ENCODE data around the gene ACVR2B.
A peak's percentile ranks its signal among the peaks of the same experiment; 100 is the strongest.
"Not testable (repeated sequence)": the region's sequence is repeated elsewhere in the genome, so short reads cannot be mapped to it uniquely, and the experiment has no call there.

ACVR2B gene

DNA sequence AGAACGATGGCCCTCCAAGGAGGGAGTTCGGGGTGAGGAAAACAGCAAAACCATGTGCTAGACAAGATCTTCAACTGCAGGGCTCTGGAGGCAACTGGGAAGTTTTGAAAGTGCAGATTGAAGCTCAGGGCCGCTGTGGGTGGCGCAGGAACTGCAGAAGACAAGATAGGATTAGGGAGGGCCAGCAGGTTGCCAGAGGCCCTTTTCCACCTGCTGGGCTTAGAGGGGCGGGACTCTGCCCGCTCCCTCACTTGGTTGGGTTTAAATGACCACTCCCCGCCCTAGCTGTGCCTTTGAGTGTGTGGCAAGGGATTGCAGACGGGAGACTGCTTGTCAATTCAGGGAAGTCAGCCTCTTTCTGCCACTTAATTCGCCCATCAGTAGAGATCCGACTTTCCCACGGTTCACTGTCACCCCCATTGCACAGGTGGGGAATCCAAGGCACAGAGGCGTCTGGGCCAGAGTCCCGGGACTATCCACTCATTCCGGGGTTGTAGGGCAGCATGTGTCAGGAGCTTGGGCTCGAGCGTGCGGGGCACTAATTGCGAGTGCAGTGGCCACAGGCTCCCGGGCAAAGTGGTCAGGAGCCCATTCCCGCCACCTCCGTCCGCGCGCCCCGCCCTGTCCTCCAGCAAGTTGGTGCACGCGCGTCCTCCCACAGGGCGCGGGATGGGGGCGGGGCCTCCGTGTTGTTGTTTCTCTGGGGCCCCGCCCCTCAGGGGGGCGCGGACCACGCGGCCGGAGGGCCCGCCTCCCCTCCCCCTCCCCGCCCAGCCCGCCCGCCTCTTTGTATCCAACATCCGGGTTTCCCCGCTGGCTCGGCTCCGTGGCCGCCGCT, at the start of gene ACVR2B:
Gene ACVR2B, plus strand, starts transcription at position 816 of the 838 bp plus-strand sequence. CDS start 433 bp downstream, outside the sequence.
- peak; percentile 18 for DNase-seq

- no peak for DNase-seq
Measured at GRCh38 chr3:38404286-38404685, 49.4 kb upstream of the ACVR2B start.

DNA sequence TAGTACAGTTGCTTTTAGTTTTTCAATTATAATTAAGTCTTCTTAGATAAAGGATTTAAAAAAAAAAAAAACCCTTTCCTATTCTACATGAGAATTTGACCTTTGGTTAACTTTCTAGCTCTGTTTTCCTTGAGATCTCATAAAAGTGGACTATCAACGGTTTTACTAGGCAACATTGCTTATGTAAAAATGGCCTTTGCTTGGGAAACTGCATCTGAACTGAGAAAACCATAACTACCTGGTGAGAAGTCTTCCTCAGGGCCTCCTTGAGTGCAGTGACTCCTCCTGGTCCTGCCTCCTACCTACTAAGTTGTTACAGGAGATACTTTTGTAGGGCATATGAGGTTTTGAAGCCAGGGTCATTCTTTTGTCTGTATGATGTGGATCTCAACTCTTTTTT, 42.1 kb upstream of the ACVR2B start:
- DNase-seq, result no peak

GRCh38 chr3:38420758-38421157, 32.9 kb upstream of the ACVR2B start:
- DNase-seq, result not testable (repeated sequence)

DNA sequence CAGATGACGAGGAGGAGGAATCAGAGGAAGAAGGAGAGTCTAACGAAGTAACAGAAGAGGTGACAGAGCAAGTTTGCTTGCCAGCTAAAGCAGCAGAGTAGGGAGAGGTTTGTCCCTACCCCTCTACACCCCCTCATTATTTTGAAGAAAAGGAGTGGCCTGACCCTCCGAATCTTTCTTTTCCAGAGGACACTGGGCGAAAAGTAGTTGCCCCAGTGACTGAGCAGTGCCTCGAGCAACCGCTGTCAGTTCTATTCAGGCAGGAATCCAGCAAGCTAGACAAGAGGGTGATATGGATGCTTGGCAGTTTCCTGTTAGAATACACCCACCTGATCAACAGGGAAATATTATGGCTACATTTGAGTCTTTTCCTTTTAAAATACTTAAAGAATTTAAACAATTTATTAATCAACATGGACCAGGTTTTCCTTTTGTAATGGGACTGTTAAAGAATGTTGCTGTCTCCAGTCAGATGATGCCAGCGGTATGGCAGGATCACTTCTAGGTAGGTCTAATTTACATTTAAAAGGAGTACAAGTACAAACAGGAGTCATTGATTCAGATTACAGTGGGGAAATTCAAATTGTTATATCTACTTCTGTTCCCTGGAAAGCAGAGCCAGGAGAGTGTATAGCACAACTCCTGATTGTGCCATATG, 31.9 kb upstream of the ACVR2B start:
- DNase-seq, result no peak

DNA sequence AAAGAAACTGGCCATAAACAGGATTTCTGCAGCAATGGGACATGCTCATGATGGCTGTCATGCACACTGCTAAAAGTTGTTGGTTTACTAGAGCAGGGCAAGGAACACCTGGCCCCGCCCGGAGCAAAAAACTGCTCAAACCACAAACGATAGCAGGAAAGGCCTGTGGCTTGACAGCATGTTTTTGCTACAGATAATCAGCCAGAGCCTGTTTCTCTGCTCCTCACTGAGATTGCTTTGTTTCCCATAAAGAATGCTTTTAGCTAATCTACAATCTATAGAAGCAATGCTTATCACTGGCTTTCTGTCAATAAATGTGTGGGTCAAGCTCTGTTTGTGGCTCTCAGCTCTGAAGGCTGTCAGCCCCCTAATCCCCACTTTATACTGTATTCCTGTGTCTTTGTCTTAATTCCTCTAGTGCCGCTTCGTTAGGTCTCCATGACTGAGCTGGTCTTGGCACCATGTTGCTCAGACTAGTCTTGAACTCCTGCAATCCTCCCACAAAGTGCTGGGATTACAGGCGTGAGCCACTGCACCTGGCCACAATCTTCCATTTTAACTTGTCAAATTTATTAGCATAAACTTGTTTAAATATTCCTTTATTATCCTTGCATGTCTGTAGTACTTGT, 26.8 kb upstream of the ACVR2B start:
- DNase-seq, result not testable (repeated sequence)

DNA sequence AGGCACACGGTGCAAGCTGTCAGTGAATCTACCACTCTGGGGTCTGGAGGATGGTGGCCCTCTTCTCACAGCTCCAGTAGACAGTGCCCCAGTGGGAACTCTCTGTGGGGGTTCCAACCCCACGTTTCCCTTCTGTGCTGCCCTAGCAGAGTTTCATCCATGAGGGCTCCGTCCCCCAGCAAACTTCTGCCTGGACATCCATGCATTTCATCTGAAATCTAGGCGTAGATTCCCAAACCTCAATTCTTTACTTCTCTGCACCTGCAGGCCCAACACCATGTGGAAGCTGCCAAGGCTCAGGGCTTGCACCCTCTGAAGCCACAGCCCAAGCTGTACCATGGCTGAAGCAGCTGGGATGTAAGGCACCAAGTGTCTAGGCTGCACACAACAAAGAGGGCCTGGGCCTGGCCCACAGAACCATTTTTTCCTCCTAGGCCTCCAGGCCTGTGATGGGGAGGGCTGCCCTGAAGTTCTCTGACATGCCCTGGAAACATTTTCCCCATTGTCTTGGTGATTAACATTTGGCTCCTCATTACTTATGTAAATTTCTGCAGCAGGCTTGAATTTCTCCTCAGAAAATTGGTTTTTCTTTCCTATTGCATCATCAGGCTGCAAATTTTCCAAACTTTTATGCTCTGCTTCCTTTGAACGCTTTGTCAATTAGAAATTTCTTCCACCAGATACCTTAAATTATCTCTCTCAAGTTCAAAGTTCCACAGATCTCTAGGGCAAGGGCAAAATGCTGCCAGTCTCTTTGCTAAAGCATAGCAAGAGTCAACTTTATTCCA, 20.6 kb upstream of the ACVR2B start:
- not testable (repeated sequence) for DNase-seq

DNA sequence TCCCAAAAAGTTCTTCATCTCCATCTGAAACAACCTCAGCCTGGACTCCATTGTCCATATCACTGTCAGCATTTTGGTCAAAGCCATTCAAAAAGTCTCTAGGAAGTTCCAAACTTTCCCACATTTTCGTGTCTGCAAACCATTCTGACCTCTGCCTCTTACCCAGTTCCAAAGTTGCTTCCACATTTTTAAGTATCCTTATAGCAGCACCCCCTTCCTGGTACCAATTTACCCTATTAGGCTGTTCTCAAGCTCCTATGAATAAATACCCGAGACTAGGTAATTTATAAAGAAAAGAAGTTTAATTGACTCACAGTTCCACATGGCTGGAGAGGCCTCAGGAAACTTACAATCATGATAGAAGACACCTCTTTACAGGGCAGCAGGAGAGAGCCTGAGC, 20.0 kb upstream of the ACVR2B start:
- not testable (repeated sequence) for DNase-seq

DNA sequence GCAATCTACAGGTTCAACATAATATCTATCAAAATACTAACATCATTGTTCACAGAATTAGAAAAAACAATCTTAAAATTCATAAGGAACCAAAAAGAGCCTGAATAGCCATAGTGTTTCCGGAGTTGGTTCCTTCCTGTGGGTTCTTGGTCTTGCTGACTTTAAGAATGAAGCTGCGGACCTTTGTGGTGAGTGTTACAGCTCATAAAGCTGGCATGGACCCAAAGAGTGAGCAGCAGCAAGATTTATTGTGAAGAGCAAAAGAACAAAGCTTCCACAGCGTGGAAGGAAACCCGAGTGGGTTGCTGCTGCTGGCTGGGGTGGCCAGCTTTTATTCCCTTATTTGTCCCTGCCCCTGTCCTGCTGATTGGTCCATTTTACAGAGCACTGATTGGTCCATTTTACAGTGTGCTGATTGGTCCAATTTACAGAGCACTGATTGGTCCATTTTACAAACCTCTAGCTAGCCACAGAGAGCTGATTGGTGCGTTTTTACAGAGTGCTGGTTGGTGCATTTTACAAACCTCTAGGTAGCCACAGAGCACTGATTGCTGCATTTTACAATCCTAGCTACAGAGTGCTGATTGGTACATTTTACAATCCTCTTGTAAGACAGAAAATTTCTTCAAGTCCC, 15.1 kb upstream of the ACVR2B start:
- peak; percentile 66 for DNase-seq

DNA sequence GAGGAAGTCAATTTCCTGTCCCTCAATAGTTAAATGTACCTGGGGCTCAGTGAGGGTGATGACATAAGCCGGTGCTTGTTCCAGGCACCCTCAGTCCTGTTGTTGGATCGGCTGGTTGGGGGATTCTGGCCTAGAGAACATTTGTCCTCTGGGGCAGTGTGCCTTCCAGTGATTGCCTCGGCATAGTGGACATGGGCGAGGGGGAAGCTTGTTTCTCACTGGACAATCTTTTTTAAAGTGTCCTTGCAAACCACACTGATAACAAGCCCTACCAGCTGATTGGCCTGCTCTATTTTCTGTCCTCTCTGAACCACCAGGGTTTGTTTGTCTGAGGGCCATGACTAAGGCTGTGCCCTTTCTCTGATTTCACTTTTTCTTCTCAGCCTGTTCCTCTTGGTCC, 10.5 kb upstream of the ACVR2B start:
- not testable (repeated sequence) for DNase-seq

- DNase-seq, result no peak
Measured at GRCh38 chr3:38446085-38446686, 7.5 kb upstream of the ACVR2B start.

- no peak for DNase-seq
Measured at GRCh38 chr3:38446812-38447211, 6.9 kb upstream of the ACVR2B start.

- no peak for DNase-seq
Measured at GRCh38 chr3:38450853-38451252, 2.8 kb upstream of the ACVR2B start.

DNA sequence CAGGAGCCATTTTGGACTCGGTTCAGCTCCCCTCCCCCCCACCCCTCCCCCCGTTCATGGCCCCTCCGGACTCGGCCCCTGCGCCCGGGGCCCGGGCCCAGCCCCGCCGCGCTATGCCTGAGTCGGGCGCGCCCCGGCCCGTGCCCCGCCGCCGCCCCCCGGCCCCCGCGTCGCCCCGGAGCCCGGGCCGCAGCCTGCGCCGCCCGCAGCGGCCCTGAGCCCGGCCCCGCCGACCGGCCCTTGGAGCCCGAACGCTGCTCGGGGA, 155 bp downstream of the ACVR2B start:
- DNase-seq, result no peak

DNA sequence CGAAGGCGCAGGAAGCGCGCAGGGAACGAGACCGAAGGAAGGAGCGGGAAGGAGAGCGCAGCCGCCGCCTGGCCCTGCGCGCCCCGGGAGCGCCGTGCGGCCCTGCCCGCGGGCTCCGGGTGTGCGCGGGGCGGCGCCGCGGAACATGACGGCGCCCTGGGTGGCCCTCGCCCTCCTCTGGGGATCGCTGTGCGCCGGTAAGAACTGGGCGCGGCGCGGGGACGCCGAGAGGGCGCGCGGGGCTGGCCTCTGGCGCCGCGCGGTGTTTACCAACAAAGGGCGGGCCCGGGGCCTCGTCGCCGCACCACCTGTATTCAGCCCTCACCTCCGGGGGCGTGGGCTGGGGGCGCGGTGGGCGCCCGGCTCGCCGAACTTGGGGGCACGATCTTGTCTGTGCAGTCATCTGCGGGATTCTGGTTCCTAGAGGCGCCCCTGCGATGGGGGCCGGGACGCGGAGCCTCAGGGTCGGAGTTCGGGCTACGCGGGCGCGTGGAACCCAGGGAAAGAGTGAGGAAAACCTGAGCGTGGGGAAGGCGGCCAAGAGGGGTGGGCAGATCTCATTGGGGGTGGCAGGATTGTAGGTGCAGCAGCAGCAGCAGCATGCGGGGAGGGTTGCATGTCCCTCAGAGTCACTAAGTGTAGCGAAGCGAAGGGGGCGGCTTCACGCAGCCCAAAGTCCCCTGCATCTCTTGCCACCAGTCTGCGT, 641 bp downstream of the ACVR2B start:
- no peak for DNase-seq

GRCh38 chr3:38454884-38455638, 1.4 kb downstream of the ACVR2B start:
- no peak for DNase-seq

- DNase-seq, result no peak
Measured at GRCh38 chr3:38455639-38456430, 2.1 kb downstream of the ACVR2B start.

- DNase-seq, result no peak
Measured at GRCh38 chr3:38457111-38458003, 3.7 kb downstream of the ACVR2B start.
